Activated naive CD8-positive, alpha-beta T cell (primary cell): ENCODE data around the gene PREX1.

ENCODE experiments used
- H3K27ac Mint-ChIP-seq: one replicate; pipeline ENCODE4 v1.8.0; 2021; ENCODE audit warnings: mixed read lengths
- H3K27me3 Mint-ChIP-seq: one replicate; pipeline ENCODE4 v1.8.0; 2021; ENCODE audit warnings: mixed read lengths
- H3K36me3 Mint-ChIP-seq: one replicate; pipeline ENCODE4 v1.8.0; 2021; ENCODE audit warnings: mixed read lengths
- H3K4me1 Mint-ChIP-seq: one replicate; pipeline ENCODE4 v1.8.0; 2021; ENCODE audit warnings: low read depth, mixed read lengths
- H3K4me3 Mint-ChIP-seq: one replicate; pipeline ENCODE4 v1.8.0; 2021; ENCODE audit warnings: mild to moderate bottlenecking, mixed read lengths
- H3K9me3 Mint-ChIP-seq: one replicate; pipeline ENCODE4 v1.8.0; 2021; ENCODE audit warnings: low read depth, mixed read lengths

The PREX1 gene

GRCh38 chr20:48823476-48823875 lies 4.3 kb downstream of the PREX1 start:
- H3K4me3 Mint-ChIP-seq, result peak overlapping the region; percentile 95
- H3K36me3 Mint-ChIP-seq, result no peaks in the 10 kb centered on the region
- H3K9me3 Mint-ChIP-seq, result no peaks in the 10 kb centered on the region
- peak overlapping the region; percentile 95 for H3K27ac Mint-ChIP-seq
- peaks cover 80% of the 10 kb centered on the region for H3K4me1 Mint-ChIP-seq
- no peaks in the 10 kb centered on the region for H3K27me3 Mint-ChIP-seq

GRCh38 chr20:48822879-48823385 lies 4.9 kb downstream of the PREX1 start:
- Mint-ChIP-seq H3K9me3 (no peaks in the 10 kb centered on the region), H3K4me1 (peaks cover 86% of the 10 kb centered on the region), H3K27me3 (no peaks in the 10 kb centered on the region), H3K27ac (peak overlapping the region; percentile 95), H3K36me3 (no peaks in the 10 kb centered on the region), H3K4me3 (peak overlapping the region; percentile 95)

- H3K4me3 Mint-ChIP-seq, result peak overlapping the region; percentile 95
- H3K27ac Mint-ChIP-seq, result peak overlapping the region; percentile 95
- H3K27me3 Mint-ChIP-seq, result no peaks in the 10 kb centered on the region
- H3K9me3 Mint-ChIP-seq, result no peaks in the 10 kb centered on the region
- no peaks in the 10 kb centered on the region for H3K36me3 Mint-ChIP-seq
- peaks cover 93% of the 10 kb centered on the region for H3K4me1 Mint-ChIP-seq
Measured at GRCh38 chr20:48822178-48822577, 5.6 kb downstream of the PREX1 start.

GRCh38 chr20:48821261-48821920 lies 6.4 kb downstream of the PREX1 start:
- no peaks in the 10 kb centered on the region for H3K36me3 Mint-ChIP-seq
- peak overlapping the region; percentile 95 for H3K27ac Mint-ChIP-seq
- H3K9me3 Mint-ChIP-seq, result no peaks in the 10 kb centered on the region
- peak overlapping the region; percentile 95 for H3K4me3 Mint-ChIP-seq
- no peaks in the 10 kb centered on the region for H3K27me3 Mint-ChIP-seq
- H3K4me1 Mint-ChIP-seq, result peaks cover 98% of the 10 kb centered on the region

GRCh38 chr20:48820649-48820973 lies 7.2 kb downstream of the PREX1 start:
- H3K4me1 Mint-ChIP-seq, result peaks cover 97% of the 10 kb centered on the region
- H3K9me3 Mint-ChIP-seq, result no peaks in the 10 kb centered on the region
- no peaks in the 10 kb centered on the region for H3K36me3 Mint-ChIP-seq
- H3K27me3 Mint-ChIP-seq, result no peaks in the 10 kb centered on the region
- H3K4me3 Mint-ChIP-seq, result peak overlapping the region; percentile 63
- peak overlapping the region; percentile 95 for H3K27ac Mint-ChIP-seq

DNA sequence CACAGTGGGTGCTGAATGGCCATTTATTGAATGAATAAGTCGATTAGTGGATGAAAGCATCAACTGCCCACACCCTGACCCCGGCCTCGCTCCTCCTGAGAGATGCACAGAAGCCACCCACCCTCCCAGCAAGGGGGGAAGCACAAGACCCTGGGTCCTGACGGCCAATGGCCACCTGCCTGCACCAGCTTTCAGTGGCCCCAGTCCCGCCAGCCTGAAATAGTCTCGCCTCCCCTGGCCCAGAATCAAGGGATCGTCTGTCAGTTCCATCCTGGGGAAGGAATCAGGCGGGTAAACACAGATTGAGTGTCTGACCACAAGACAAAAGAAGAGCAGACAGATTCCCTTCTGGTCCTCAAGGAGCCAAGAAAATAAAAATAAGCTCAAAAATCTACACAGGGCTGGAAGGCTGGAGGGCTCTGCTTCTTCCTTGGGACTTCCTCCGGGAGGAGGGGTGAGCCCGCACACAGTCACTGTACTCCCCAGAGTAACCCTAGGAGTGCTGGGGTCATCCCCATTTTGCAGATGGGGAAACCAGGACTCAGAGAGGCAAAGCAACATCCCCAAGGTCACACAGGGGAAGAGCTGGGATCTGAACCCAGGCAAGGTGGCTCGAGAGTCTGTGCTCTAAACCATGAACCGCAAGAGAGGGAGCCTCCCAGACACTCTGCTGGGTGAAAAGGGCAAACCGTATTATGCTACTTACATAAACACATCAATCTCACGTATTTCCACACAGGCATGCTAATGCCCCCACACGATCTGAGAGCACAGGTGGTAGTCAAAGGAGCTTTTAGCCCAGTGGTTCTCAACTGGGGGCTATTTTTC lies 7.8 kb downstream of the PREX1 start:
- H3K36me3 Mint-ChIP-seq, result no peaks in the 10 kb centered on the region

GRCh38 chr20:48819089-48819488 lies 8.7 kb downstream of the PREX1 start:
- no peaks in the 10 kb centered on the region for H3K27me3 Mint-ChIP-seq
- H3K4me3 Mint-ChIP-seq, result peak overlapping the region; percentile 71
- H3K27ac Mint-ChIP-seq, result peak overlapping the region; percentile 95
- no peaks in the 10 kb centered on the region for H3K9me3 Mint-ChIP-seq
- no peaks in the 10 kb centered on the region for H3K36me3 Mint-ChIP-seq
- peaks cover 82% of the 10 kb centered on the region for H3K4me1 Mint-ChIP-seq

More for the DNA sequence above, 7.8 kb downstream of the PREX1 start:
- Mint-ChIP-seq H3K4me1 (peaks cover 92% of the 10 kb centered on the region), H3K4me3 (peak overlapping the region; percentile 71), H3K27ac (peak overlapping the region; percentile 95), H3K27me3 (no peaks in the 10 kb centered on the region), H3K9me3 (no peaks in the 10 kb centered on the region)

DNA sequence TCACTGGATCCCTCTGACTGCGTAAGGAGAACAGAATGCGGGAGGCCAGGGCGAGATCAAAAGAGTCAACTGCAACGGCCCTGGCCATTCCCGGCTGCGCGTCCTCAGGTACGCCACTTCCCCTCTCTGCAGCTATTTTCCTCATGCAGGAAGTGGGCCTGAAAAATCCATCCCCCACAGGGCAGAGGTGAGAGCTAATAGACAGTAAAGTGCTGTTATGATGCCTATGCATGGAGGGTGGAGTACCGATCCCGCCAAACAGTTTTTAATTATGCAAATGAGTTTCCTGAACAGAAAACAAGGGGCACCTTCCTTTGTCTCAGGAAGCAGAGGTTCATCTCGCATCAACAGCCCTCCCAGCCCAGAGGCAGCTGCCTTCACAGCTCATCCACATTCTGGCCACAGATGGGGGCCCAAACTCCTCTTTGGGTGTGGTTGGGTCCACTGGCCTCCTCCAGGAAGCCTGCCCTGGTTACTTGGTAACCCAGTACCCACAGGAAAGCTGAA lies 9.3 kb downstream of the PREX1 start:
- H3K36me3 Mint-ChIP-seq, result no peaks in the 10 kb centered on the region
- H3K4me3 Mint-ChIP-seq, result peak overlapping the region; percentile 71
- no peaks in the 10 kb centered on the region for H3K9me3 Mint-ChIP-seq
- no peaks in the 10 kb centered on the region for H3K27me3 Mint-ChIP-seq
- H3K4me1 Mint-ChIP-seq, result peaks cover 77% of the 10 kb centered on the region
- peak overlapping the region; percentile 95 for H3K27ac Mint-ChIP-seq

GRCh38 chr20:48818031-48818370 lies 9.8 kb downstream of the PREX1 start:
- no peaks in the 10 kb centered on the region for H3K36me3 Mint-ChIP-seq
- no peaks in the 10 kb centered on the region for H3K27me3 Mint-ChIP-seq
- peak overlapping the region; percentile 95 for H3K27ac Mint-ChIP-seq
- H3K4me3 Mint-ChIP-seq, result peak overlapping the region; percentile 71
- H3K9me3 Mint-ChIP-seq, result no peaks in the 10 kb centered on the region
- peaks cover 71% of the 10 kb centered on the region for H3K4me1 Mint-ChIP-seq

DNA sequence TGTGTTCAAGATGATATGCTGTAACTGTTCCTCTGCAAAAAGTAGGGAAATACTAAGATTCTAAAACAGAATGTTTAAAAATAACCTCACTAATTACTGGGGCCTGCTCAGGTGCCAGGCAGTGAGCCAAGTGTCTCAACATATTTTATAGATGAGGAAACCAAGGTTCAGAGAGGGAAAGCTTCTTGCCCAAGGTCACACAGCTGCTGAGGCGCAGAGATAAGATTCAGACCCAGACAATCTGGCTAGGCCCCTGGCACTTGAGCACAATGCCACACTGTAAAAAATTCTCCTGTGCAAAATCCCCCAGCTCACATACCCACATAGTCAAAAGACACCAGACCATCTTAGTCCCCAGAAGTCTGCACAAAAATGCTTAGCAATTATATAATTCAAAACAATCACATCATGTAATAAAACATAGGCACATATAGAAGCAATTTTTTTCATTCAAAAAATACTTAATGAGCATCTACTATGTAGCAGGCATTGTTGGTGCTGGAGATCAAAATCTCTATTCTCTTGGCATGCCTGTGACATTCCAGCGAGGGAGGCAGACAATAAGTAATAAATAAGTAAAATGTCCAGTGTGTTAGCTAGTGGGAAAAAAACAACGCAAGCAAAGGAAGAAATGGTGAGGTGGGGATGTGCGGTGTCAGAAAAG lies 10.3 kb downstream of the PREX1 start:
- Mint-ChIP-seq H3K36me3 (no peaks in the 10 kb centered on the region), H3K27me3 (no peaks in the 10 kb centered on the region), H3K4me3 (peak overlapping the region; percentile 71), H3K27ac (peak overlapping the region; percentile 95), H3K9me3 (no peaks in the 10 kb centered on the region), H3K4me1 (peaks cover 66% of the 10 kb centered on the region)

DNA sequence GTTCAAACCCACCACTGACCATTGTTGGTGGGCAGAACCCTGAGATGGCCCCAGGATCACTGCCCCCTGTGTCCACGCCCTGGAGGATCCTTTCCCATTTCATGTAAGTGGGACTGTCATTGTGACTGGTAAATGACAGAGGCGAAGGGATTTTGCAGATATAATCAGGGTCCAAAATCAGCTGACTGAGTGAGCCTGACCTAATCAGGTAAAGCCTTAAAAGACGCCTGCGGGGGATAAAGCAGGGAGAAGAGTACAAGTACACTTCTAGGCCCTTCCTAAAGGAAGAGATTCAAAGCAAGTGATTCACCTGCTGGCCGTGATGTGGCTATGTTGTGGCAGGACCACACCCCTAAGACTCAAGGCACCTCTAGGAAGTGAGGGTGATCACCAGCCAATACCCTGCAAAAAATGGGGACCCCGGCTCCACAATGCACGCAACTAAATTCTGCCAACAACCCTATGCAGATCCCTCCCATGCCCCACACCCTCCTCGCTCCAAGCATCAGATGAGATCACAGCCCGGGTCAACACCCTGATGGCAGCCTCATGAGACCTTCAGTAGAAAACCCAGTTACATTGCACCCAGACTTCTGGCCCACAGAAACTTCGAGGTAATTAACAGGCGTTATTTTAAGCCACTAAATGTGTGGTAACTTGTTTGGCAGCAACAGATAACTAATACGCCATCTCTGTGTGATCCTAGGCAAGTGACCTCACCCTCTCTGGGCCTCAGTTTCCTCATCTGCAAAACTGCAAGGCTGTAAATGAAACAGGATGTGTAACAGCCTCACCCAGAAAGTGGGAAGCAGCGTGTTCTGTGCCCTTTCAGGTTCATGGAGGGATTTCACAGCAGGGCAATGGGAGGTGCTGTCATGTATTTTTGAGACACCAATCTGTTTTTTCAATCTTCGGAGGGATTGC lies 11.3 kb downstream of the PREX1 start:
- no peaks in the 10 kb centered on the region for H3K36me3 Mint-ChIP-seq
- H3K27ac Mint-ChIP-seq, result peak overlapping the region; percentile 95
- H3K4me3 Mint-ChIP-seq, result peak overlapping the region; percentile 71
- peaks cover 62% of the 10 kb centered on the region for H3K4me1 Mint-ChIP-seq
- no peaks in the 10 kb centered on the region for H3K9me3 Mint-ChIP-seq
- no peaks in the 10 kb centered on the region for H3K27me3 Mint-ChIP-seq

DNA sequence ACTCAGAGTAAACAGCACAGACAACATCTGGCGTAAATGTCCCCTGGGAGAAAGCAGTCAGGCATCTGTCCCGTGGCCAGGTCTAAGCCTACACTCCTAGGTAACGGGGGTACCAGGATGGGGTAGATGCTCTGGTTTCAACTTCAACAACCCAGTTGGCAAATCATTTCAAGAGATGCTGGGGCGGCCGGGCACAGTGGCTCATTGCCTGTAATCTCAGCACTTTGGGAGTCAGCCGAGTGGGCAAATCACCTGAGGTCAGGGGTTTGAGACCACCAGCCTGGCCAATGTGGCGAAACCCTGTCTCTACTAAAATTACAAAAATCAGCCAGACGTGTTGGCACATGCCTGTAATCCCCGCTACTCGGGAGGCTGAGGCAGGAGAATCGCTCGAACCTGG lies 12.3 kb downstream of the PREX1 start:
- H3K9me3 Mint-ChIP-seq, result no peaks in the 10 kb centered on the region
- H3K27ac Mint-ChIP-seq, result peak overlapping the region; percentile 95
- no peak overlapping the region for H3K4me3 Mint-ChIP-seq
- H3K36me3 Mint-ChIP-seq, result no peaks in the 10 kb centered on the region
- peaks cover 58% of the 10 kb centered on the region for H3K4me1 Mint-ChIP-seq
- no peaks in the 10 kb centered on the region for H3K27me3 Mint-ChIP-seq

DNA sequence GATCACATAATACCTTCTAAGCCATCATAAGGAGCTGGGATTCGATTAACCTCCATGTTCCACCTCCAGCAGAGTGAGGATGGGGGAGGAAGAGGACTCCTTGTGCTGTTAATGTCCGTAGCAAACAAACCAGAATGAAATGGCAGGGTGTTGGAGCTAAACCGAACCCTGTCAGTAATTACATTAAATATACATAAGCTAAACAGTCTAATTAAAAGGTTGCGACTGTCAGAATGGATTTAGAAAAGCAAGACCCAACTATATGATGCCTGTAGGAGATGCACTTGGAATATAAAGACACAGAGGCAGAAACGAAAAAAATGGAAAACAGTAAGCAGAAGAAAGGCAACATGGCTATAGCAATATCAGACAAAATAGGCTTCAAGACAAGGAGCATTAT lies 13.2 kb downstream of the PREX1 start:
- H3K36me3 Mint-ChIP-seq, result no peaks in the 10 kb centered on the region

GRCh38 chr20:48813930-48814546 lies 13.8 kb downstream of the PREX1 start:
- H3K4me1 Mint-ChIP-seq, result peaks cover 53% of the 10 kb centered on the region
- H3K4me3 Mint-ChIP-seq, result no peak overlapping the region
- no peaks in the 10 kb centered on the region for H3K36me3 Mint-ChIP-seq
- no peaks in the 10 kb centered on the region for H3K9me3 Mint-ChIP-seq
- no peaks in the 10 kb centered on the region for H3K27me3 Mint-ChIP-seq
- no peak overlapping the region for H3K27ac Mint-ChIP-seq

More for the DNA sequence above, 13.2 kb downstream of the PREX1 start:
- H3K9me3 Mint-ChIP-seq, result no peaks in the 10 kb centered on the region
- no peak overlapping the region for H3K4me3 Mint-ChIP-seq
- H3K4me1 Mint-ChIP-seq, result peaks cover 55% of the 10 kb centered on the region
- no peaks in the 10 kb centered on the region for H3K27me3 Mint-ChIP-seq
- no peak overlapping the region for H3K27ac Mint-ChIP-seq
